ENCODE data around the gene POLR1E. TPM values are rescaled to one million over a fixed set of nuclear protein-coding genes. Genes with fewer than 3 reads are reported as not detected.
A peak's percentile ranks its signal among the peaks of the same experiment; 100 is the strongest.

Gene POLR1E
- total and polyA plus RNA-seq, 2 of the 8 experiments (the other 6 are each of a cell fraction or from before 2014, with no cell fraction given) = 16.0 to 40.0 TPM

DNA sequence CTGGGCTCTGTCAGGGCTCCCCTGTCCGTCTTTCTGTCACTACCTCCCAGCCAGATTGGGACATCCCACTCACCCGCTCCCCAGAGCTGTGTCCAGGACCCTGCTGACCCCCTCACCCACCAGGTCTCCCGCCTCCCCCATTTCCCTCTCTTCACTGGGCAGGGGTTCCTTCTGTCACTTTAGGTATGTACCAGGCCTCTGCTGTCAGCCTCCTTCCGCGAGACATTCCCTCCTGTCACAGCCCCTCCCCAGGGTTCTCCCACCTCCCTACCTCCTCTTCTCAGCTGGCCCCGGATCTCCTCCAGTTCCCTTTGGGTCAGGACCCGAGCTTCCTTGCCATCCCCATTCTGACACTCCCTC lies 488 bp downstream of the POLR1E start:
- no peak overlapping the region for H3K27ac ChIP-seq (ENCODE audit: low read depth, low read length)
- DNase-seq (ENCODE audit: low read depth in 1 of 2, low spot score in 2 of 2) (no peak), FAIRE-seq (no peak)
- H3K4ac ChIP-seq (replicated peaks; ENCODE audit: insufficient read length, low read depth, low read length) = no peak overlapping the region
- no peak overlapping the region for H2BK20ac ChIP-seq (ENCODE audit: low read length)
- peak overlapping the region; percentile 78 to 90 (median 79) for H3K4me3 ChIP-seq (ENCODE audit: extremely low read depth in 1 of 4, insufficient read depth in 2 of 4, low read depth in 3 of 4, low read length in 4 of 4)
- 10% methylated on average over 7 of the region's 7 CpGs; no CpG with 5 or more reads in 1 of the 2 experiments for WGBS, 2 experiments (ENCODE audit: extremely low coverage in 1 of 2, insufficient coverage in 1 of 2, insufficient read length in 1 of 2, insufficient replicate concordance in 2 of 2, low coverage in 1 of 2, low lambda C conversion rate in 2 of 2, missing lambda C conversion rate in 1 of 2)
- peak overlapping the region; percentile 94 to 99 for H3K4me2 ChIP-seq (ENCODE audit: insufficient read depth in 1 of 2, low read depth in 2 of 2, low read length in 2 of 2)
- H3K23me2 ChIP-seq (ENCODE audit: low read depth, low read length) = peaks cover 6% of the 10 kb centered on the region
- H3K9me3 ChIP-seq (ENCODE audit: insufficient read depth in 2 of 2, low read depth in 1 of 2, low read length in 1 of 2) = no peaks in the 10 kb centered on the region
- H3K14ac ChIP-seq (ENCODE audit: insufficient read length) = no peak overlapping the region
- peaks cover 0 to 14% (median 6%) of the 10 kb centered on the region in 4 experiments; a peak in 5 of 7 replicates for H3K4me1 ChIP-seq (replicated peaks in 1 of 4; ENCODE audit: control insufficient read depth in 3 of 4, insufficient read depth in 4 of 4, low read length in 3 of 4)
- H3K79me2 ChIP-seq (ENCODE audit: control insufficient read depth in 1 of 2, insufficient read depth in 2 of 2, low read length in 2 of 2) = peaks cover 4 to 21% of the 10 kb centered on the region in 2 experiments; a peak in 3 of 4 replicates
- H2BK120ac ChIP-seq (replicated peaks; ENCODE audit: low read depth, low read length) = no peak overlapping the region
- H3K18ac ChIP-seq (ENCODE audit: extremely low read depth, low read length) = no peak overlapping the region
- H4K91ac ChIP-seq (replicated peaks; ENCODE audit: insufficient read length, low read length) = no peak overlapping the region
- H4K8ac ChIP-seq (ENCODE audit: extremely low read depth, insufficient read depth, low read length) = no peak overlapping the region; the same call in none of the 2 replicates
- H2AFZ ChIP-seq (ENCODE audit: low read length) = no peak overlapping the region
- peak overlapping the region; percentile 38 to 77 (median 41); a peak in 5 of 7 replicates for H3K9ac ChIP-seq (replicated peaks in 1 of 4; ENCODE audit: extremely low read depth in 1 of 4, low read depth in 3 of 4, low read length in 3 of 4)
- no peak overlapping the region for H3K23ac ChIP-seq (ENCODE audit: insufficient read length)
- peaks cover 0 to 31% (median 14%) of the 10 kb centered on the region in 4 experiments; a peak in 6 of 8 replicates for H3K36me3 ChIP-seq (ENCODE audit: control insufficient read depth in 2 of 4, insufficient read depth in 4 of 4, low read length in 3 of 4)
- H4K20me1 ChIP-seq (replicated peaks in 1 of 2; ENCODE audit: control insufficient read depth in 1 of 2, insufficient read depth in 2 of 2, low read length in 2 of 2) = peaks cover 0 to 5% of the 10 kb centered on the region in 2 experiments
- H3K56ac ChIP-seq (replicated peaks; ENCODE audit: insufficient read length, low read depth, low read length) = peak overlapping the region; percentile 40
- TF ChIP-seq SAP30 (IDR thresholded peaks at IDR 0.05; ENCODE audit: insufficient read depth, insufficient replicate concordance, low read length) = peak; percentile 86
- peak; percentile 6; the same call in 1 of the 2 replicates for TF ChIP-seq SP4 (IDR thresholded peaks at IDR 0.05; ENCODE audit: low read length)
- TF ChIP-seq SIN3A (conservative IDR thresholded peaks at IDR 0.05 in 1 of 2, IDR thresholded peaks at IDR 0.05 in 1 of 2; ENCODE audit: low read depth in 1 of 2, low read length in 2 of 2) = peak; percentile 21 to 39; a peak in 1 of 4 replicates
- no peak for TF ChIP-seq EZH2 (IDR thresholded peaks at IDR 0.05; ENCODE audit: low read depth, low read length, severe bottlenecking)
- no peaks in the 10 kb centered on the region for H3K27me3 ChIP-seq (replicated peaks in 1 of 4; ENCODE audit: control insufficient read depth in 3 of 4, extremely low read depth in 1 of 4, insufficient read depth in 3 of 4, low read length in 3 of 4)
- no peak overlapping the region for H4K5ac ChIP-seq (ENCODE audit: insufficient read length, low read depth, low read length)
- no peak overlapping the region for H2BK12ac ChIP-seq (ENCODE audit: low read depth, low read length)
- ChIA-PET CTCF (ENCODE audit: partially characterized antibody) (interaction anchor here (0.6 to 7.9 kb wide), 2 partner anchors 24 to 1832 kb away, joined by 3 to 39 read pairs; no protein-coding TSS in a partner anchor), POLR2A (ENCODE audit: partially characterized antibody) (interaction anchor here (1.0 to 4.4 kb wide), 13 partner anchors 8 to 314 kb away, joined by 3 to 40 read pairs (median 6); partner anchors contain the start of genes DCAF10, EXOSC3, FBXO10 and TOMM5)
- 0 out of 2 replicates have a peak overlapping the region, but pooled peaks have one; percentile 57 for H2BK5ac ChIP-seq (ENCODE audit: low read depth, low read length)
- H3K79me1 ChIP-seq (ENCODE audit: low read depth, low read length) = peaks cover 14% of the 10 kb centered on the region
- H2AK5ac ChIP-seq (ENCODE audit: low read depth, low read length) = no peak overlapping the region
- H2BK15ac ChIP-seq (ENCODE audit: low read length) = no peak overlapping the region

Measured in H1 (cell line).